ENCODE results near the gene EP400.
A peak's percentile ranks its signal among the peaks of the same experiment; 100 is the strongest.

The EP400 gene

DNA sequence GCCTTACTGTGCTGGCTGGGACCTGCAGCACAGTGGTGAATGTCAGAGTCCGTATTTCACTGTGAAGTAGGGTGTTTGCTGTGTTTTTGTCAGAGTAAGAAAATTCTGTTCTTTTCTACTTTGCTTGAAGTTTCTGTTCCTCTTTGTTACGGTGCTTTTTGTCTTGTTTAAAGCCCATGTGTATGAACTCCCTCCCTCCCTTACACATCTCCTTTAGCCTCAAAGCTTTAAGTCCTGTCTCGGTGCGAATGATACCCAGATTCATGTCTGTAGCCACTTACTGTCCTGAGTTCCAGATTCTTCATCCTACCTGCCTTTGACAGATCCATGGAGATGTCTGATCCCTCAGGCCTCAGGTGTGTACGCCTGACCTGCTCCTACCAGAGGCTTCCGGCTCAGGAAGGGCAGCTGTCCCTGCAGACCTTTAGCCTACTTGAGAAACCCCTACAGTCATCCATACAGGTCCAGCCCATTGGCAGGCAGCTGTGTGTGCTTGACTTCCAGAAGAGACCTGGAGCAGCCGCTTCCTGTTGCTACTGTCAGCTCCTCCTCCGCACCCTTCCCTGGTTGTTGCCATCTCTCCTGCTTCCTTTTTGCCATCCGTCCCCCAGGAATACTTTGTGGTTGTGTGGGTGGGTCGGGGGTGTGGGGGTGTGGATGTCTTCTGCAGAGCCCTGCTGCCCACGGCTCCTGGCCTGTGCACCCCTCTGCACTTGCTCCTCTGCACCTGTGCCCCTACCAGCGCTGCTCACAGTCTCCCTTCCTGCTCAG lies 121.5 kb downstream of the EP400 start:
- no peak for TF ChIP-seq CTCF (conservative IDR thresholded peaks at IDR 0.05; ENCODE audit: low read depth, low read length)
- no peak for DNase-seq (ENCODE audit: low read depth)
- H3K4me3 ChIP-seq (ENCODE audit: low read depth, low read length) = no peak overlapping the region

- H3K4me3 ChIP-seq (ENCODE audit: low read depth, low read length) = no peak overlapping the region
- no peak for DNase-seq (ENCODE audit: low read depth)
- TF ChIP-seq CTCF (conservative IDR thresholded peaks at IDR 0.05; ENCODE audit: low read depth, low read length) = no peak
These were observed 122.2 kb downstream of the EP400 start for GRCh38 chr12:132071830-132072384.

GRCh38 chr12:132074216-132074615 lies 124.5 kb downstream of the EP400 start:
- no peak for TF ChIP-seq CTCF (conservative IDR thresholded peaks at IDR 0.05; ENCODE audit: low read depth, low read length)
- DNase-seq (ENCODE audit: low read depth) = no peak
- H3K4me3 ChIP-seq (ENCODE audit: low read depth, low read length) = no peak overlapping the region

DNA sequence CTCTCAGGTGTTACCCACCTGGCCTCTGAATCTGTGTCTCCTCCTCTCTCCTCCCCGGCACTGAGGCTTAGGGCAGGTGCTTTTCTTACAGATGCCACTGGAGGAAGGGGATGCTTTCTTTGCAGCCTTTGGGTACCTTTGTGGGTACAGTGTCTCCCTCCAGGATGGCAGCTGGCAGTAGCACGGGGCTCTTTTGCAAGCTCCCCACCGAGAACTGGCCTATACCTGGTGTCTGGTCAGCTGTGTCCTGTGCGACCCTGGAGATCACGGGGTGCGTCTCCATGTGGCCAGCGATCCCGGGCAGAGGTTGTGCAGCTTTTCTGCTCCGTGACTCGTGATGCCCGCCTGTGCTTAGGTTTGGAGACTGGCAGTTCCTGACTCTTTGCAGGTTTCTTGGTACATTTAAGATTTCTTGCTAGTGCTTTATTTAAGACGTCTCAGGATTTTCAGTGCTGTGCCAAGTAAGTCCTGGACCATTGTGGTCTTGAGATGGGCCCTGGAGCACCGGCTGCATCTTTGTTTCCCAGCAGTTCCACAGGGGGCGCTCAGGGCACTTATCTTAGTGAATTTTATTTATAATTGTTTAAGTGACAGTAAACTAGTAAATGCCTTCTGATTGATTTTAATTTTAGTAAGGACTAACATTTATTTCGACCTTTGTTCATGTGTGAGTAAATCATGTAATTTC lies 125.4 kb downstream of the EP400 start:
- peak; percentile 52 for TF ChIP-seq CTCF (conservative IDR thresholded peaks at IDR 0.05; ENCODE audit: low read depth, low read length)
- H3K4me3 ChIP-seq (ENCODE audit: low read depth, low read length) = no peak overlapping the region
- peak; percentile 20 for DNase-seq (ENCODE audit: low read depth)

DNA sequence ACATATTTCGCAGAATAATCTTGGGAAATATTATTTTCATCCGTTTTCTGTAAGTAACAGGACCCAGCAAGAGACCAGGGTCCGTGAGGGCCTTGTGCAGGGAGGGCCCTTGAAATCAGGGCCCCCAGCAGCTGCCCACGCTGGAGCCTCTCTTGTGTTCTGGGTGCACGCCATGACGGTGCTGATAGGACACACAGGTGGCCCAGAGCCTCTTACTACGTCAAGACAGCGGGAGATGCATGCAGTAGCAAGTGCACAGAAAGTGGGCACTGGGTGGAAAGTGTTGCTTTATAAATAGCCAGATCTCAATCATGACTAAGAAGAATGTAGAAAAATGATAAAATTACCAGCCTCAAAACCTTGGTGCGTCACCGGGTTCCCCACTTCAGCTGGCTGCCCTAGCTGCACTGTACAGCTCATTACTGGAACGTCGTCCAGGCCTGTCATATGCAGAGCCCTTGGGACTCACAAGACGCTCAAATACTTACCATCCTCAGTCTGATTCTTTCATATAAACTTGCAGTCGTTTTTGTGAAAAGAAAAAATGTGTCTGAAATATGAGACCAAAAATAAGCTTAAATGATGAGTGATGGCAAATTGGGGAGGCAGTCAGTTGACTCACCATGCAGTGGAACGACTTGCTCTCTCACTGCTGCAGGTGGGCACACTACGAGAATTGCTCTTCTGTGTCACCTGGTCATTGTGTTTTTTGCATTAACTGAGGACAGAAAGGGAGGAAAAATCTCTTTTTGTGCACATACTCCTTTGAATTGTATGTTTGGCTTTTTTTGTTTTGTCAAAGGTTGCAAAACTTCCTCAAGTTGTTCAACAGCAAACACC lies 126.2 kb downstream of the EP400 start:
- no peak overlapping the region for H3K4me3 ChIP-seq (ENCODE audit: low read depth, low read length)
- no peak for DNase-seq (ENCODE audit: low read depth)
- no peak for TF ChIP-seq CTCF (conservative IDR thresholded peaks at IDR 0.05; ENCODE audit: low read depth, low read length)

GRCh38 chr12:132076711-132077110 lies 127.0 kb downstream of the EP400 start:
- no peak for DNase-seq (ENCODE audit: low read depth)
- no peak for TF ChIP-seq CTCF (conservative IDR thresholded peaks at IDR 0.05; ENCODE audit: low read depth, low read length)
- no peak overlapping the region for H3K4me3 ChIP-seq (ENCODE audit: low read depth, low read length)
